ENCODE data around the gene ASRGL1.
"Not testable (repeated sequence)": the region's sequence is repeated elsewhere in the genome, so short reads cannot be mapped to it uniquely, and the experiment has no call there.

DNA sequence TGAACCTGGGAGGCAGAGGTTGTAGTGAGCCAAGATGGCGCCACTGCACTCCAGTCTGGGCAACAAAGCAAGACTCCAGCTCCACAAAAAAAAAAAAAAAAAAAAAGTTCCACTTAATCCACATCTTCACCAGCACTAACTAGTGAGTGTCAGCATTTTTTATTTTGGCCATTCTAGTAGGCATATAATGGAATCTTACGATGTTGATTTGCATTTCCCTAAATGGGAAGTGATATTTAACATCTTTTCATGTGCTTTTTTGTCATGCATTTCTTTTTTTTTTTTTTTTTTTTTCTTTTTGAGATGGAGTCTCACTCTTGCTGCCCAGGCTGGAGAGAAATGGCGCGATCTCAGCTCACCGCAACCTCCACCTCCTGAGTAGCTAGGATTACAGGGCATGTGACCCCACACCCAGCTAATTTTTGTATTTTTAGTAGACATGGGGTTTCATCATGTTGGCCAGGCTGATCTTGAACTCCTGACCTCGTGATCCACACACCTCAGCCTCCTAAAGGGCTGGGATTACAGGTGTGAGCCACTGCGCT, 6.5 kb downstream of the ASRGL1 start:
- TF ChIP-seq CTCF (IDR thresholded peaks at IDR 0.05); ZFX (IDR thresholded peaks at IDR 0.05; ENCODE audit: borderline replicate concordance): not testable (repeated sequence)

Measured in 22Rv1 (cell line).